ENCODE results near the gene KLHL29.

KLHL29 gene

GRCh38 chr2:23751747-23752265, 366.8 kb downstream of the KLHL29 start:
- TF ChIP-seq SIN3A (IDR thresholded peaks at IDR 0.05; ENCODE audit: borderline replicate concordance, insufficient read depth, low read length), result no peak
- TF ChIP-seq FOXP2 (optimal IDR thresholded peaks at IDR 0.05; ENCODE audit: borderline replicate concordance, extremely low read depth, extremely low read length, insufficient read depth), result no peak
- TF ChIP-seq REST (IDR thresholded peaks at IDR 0.05; ENCODE audit: insufficient read depth in 1 of 2, low read depth in 2 of 2, low read length in 2 of 2), result no peak
- TF ChIP-seq TAF1 (IDR thresholded peaks at IDR 0.05; ENCODE audit: borderline replicate concordance, insufficient read depth, low read length), result no peak
- TF ChIP-seq POLR2AphosphoS5 (IDR thresholded peaks at IDR 0.05; ENCODE audit: low read depth, low read length), result no peak

- TF ChIP-seq POLR2AphosphoS5 (IDR thresholded peaks at IDR 0.05; ENCODE audit: low read depth, low read length) (no peak), REST (IDR thresholded peaks at IDR 0.05; ENCODE audit: insufficient read depth in 1 of 2, low read depth in 2 of 2, low read length in 2 of 2) (no peak), FOXP2 (optimal IDR thresholded peaks at IDR 0.05; ENCODE audit: borderline replicate concordance, extremely low read depth, extremely low read length, insufficient read depth) (no peak), TAF1 (IDR thresholded peaks at IDR 0.05; ENCODE audit: borderline replicate concordance, insufficient read depth, low read length) (no peak), SIN3A (IDR thresholded peaks at IDR 0.05; ENCODE audit: borderline replicate concordance, insufficient read depth, low read length) (no peak)
Measured at GRCh38 chr2:23753291-23754010, 368.5 kb downstream of the KLHL29 start.

GRCh38 chr2:23754970-23755369, 370.0 kb downstream of the KLHL29 start:
- TF ChIP-seq POLR2AphosphoS5 (IDR thresholded peaks at IDR 0.05; ENCODE audit: low read depth, low read length) (no peak), SIN3A (IDR thresholded peaks at IDR 0.05; ENCODE audit: borderline replicate concordance, insufficient read depth, low read length) (no peak), FOXP2 (optimal IDR thresholded peaks at IDR 0.05; ENCODE audit: borderline replicate concordance, extremely low read depth, extremely low read length, insufficient read depth) (no peak), REST (IDR thresholded peaks at IDR 0.05; ENCODE audit: insufficient read depth in 1 of 2, low read depth in 2 of 2, low read length in 2 of 2) (no peak), TAF1 (IDR thresholded peaks at IDR 0.05; ENCODE audit: borderline replicate concordance, insufficient read depth, low read length) (no peak)

GRCh38 chr2:23756593-23757292, 371.8 kb downstream of the KLHL29 start:
- TF ChIP-seq SIN3A (IDR thresholded peaks at IDR 0.05; ENCODE audit: borderline replicate concordance, insufficient read depth, low read length) (no peak), REST (IDR thresholded peaks at IDR 0.05; ENCODE audit: insufficient read depth in 1 of 2, low read depth in 2 of 2, low read length in 2 of 2) (no peak), TAF1 (IDR thresholded peaks at IDR 0.05; ENCODE audit: borderline replicate concordance, insufficient read depth, low read length) (no peak), POLR2AphosphoS5 (IDR thresholded peaks at IDR 0.05; ENCODE audit: low read depth, low read length) (no peak), FOXP2 (optimal IDR thresholded peaks at IDR 0.05; ENCODE audit: borderline replicate concordance, extremely low read depth, extremely low read length, insufficient read depth) (no peak)
